Cardiac fibroblast (primary cell): ENCODE results near the gene LILRB1.
"Not testable (repeated sequence)": the region's sequence is repeated elsewhere in the genome, so short reads cannot be mapped to it uniquely, and the experiment has no call there.

Experiments used
- DNase-seq, 2 donors: peaks; one replicate each; pipeline versions ENCODE4 v3.0.0 to v3.0.0-alpha.2; 2010; ENCODE audit warnings: low read depth in 2 of 2
- H3K4me3 ChIP-seq, 2 donors: replicated peaks in 1 of 2; 1 replicate in 1 of 2; 2 replicates in 1 of 2; pipeline ENCODE4 v1.5.1; 2011; ENCODE audit warnings: low read depth in 2 of 2, low read length in 2 of 2, mild to moderate bottlenecking in 2 of 2, moderate library complexity in 1 of 2
- TF ChIP-seq, protein P1 (sequence below): IDR thresholded peaks from one replicate; pipeline ENCODE4 v1.5.1; 2011; ENCODE audit warnings: low read depth, mild to moderate bottlenecking, low read length, inconsistent platforms

Gene LILRB1

DNA sequence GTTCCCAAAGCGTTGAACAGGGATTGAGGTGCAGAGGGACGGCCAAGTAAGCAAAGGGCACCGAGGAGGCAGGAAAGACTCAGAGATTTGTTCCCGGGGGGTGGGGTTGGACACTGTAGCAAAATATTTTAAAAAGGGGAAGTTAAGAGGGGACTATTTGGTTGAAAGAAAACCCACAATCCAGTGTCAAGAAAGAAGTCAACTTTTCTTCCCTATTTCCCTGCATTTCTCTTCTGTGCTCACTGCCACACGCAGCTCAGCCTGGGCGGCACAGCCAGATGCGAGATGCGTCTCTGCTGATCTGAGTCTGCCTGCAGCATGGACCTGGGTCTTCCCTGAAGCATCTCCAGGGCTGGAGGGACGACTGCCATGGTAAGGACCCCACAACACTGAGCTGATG, at the start of gene LILRB1:
Gene LILRB1, plus strand, starts transcription at position 223 of the 400 bp plus-strand sequence. CDS start 590 bp downstream, outside the sequence.
- DNase-seq, H3K4me3 ChIP-seq: not testable (repeated sequence)

DNA sequence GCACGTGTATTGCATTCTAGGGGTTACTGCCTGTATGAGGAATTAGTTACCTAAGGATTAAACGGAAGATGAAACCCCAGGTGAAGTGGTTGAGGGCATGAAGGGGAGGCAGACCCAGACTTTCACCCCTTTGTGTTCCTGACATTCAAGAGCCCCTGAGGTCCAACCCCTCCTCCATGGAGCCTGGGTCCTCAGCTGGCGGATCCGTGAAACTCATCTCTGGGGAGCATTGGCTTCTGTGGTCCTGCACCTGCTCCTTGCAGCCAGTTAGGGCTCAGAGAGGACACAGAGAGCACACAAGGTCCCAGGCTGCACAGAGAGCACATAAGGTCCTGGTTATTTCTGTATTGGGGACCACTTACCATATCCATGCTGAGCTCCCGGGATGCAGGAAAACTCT, 43.9 kb upstream of the LILRB1 start:
- no peak overlapping the region for H3K4me3 ChIP-seq
- TF ChIP-seq, protein P1, sequence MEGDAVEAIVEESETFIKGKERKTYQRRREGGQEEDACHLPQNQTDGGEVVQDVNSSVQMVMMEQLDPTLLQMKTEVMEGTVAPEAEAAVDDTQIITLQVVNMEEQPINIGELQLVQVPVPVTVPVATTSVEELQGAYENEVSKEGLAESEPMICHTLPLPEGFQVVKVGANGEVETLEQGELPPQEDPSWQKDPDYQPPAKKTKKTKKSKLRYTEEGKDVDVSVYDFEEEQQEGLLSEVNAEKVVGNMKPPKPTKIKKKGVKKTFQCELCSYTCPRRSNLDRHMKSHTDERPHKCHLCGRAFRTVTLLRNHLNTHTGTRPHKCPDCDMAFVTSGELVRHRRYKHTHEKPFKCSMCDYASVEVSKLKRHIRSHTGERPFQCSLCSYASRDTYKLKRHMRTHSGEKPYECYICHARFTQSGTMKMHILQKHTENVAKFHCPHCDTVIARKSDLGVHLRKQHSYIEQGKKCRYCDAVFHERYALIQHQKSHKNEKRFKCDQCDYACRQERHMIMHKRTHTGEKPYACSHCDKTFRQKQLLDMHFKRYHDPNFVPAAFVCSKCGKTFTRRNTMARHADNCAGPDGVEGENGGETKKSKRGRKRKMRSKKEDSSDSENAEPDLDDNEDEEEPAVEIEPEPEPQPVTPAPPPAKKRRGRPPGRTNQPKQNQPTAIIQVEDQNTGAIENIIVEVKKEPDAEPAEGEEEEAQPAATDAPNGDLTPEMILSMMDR, result no peak
- no peak for DNase-seq

DNA sequence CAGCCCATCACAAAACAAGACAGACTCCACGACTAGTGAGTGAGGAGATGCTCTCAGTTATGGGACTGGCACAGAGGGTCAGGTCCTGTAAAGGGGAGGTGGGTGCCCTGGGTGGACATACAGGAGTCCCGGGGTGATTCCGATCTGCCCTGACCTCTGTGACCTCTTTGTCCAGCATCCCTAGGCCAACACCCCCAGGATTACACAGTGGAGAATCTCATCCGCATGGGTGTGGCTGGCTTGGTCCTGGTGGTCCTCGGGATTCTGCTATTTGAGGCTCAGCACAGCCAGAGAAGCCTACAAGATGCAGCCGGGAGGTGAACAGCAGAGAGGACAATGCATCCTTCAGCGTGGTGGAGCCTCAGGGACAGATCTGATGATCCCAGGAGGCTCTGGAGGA, 43.3 kb upstream of the LILRB1 start:
- TF ChIP-seq, protein P1, result no peak
- no peak for DNase-seq
- H3K4me3 ChIP-seq, result no peak overlapping the region

DNA sequence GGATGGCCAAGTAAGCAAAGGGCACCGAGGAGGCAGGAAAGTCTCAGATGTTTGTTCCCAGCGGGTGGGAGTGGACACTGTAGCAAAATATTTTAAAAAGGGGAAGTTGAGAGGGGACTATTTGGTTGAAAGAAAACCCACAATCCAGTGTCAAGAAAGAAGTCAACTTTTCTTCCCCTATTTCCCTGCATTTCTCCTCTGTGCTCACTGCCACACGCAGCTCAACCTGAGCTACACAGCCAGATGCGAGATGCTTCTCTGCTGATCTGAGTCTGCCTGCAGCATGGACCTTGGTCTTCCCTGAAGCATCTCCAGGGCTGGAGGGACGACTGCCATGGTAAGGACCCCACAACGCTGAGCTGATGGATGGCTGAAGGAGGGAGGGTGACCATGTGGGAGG, 36.8 kb upstream of the LILRB1 start, which contains the start of gene LILRA1:
Gene LILRA1, plus strand, starts transcription at position 188 of the 400 bp plus-strand sequence. CDS start 613 bp downstream, outside the sequence.
- H3K4me3 ChIP-seq, DNase-seq: not testable (repeated sequence)

DNA sequence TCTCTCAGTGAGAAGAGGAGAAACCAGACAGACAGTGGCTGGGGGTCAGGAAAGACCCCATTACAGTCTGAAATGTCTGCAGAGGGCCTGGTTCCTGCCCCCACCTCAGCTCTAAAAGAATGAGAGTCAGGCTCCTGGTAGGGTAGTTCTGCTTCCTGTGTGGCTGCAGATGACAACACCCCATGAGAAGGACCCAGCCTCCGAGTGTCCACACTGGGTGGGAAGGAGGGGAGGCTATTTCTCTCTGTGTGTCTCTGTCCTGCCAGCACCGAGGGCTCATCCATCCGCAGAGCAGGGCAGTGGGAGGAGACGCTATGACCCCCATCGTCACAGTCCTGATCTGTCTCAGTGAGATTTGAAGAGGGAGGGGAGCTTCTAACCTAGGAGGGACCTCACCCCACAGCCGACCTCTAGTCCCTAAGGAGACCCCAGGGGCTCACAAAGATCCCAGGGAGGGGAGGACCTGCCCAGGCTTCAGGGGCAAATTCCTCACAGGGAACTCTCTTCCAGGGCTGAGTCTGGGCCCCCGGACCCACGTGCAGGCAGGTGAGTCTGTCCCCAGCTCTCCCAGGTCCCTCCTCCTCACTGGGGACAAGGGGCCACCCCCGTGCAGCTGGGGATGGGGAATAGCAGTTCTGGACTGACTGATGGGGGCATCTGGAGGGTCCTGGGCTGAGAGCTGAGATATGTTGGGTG, 36.2 kb upstream of the LILRB1 start:
- DNase-seq, H3K4me3 ChIP-seq: not testable (repeated sequence)

DNA sequence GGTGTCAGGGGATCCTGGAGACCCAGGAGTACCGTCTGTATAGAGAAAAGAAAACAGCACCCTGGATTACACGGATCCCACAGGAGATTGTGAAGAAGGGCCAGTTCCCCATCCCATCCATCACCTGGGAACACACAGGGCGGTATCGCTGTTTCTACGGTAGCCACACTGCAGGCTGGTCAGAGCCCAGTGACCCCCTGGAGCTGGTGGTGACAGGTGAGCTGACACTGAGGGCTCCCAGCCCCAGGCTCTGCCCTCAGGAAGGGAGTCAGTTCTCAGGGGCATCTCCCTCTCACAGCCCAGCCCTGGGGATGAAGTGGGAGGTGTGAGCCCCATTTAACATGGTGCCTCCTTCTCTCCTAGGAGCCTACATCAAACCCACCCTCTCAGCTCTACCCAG, 35.5 kb upstream of the LILRB1 start:
- no peak for DNase-seq
- H3K4me3 ChIP-seq, result no peak overlapping the region
- TF ChIP-seq, protein P1, result no peak

DNA sequence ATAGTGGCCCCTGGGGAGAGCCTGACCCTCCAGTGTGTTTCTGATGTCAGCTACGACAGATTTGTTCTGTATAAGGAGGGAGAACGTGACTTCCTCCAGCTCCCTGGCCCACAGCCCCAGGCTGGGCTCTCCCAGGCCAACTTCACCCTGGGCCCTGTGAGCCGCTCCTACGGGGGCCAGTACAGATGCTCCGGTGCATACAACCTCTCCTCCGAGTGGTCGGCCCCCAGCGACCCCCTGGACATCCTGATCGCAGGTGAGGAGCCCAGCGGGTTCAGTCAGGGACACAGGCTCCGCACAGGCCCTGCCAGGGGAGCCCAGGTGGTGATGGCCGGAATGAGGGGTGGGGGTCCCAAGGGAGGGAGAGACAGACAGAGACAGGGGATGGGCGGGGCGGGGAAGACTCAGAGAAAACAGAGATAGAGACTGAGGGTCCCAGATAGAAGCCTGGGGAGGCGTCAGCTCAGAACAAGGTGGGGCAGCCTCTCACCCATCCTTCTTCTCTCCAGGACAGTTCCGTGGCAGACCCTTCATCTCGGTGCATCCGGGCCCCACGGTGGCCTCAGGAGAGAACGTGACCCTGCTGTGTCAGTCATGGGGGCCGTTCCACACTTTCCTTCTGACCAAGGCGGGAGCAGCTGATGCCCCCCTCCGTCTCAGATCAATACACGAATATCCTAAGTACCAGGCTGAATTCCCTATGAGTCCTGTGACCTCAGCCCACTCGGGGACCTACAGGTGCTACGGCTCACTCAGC, 34.4 kb upstream of the LILRB1 start:
- H3K4me3 ChIP-seq, DNase-seq: not testable (repeated sequence)

DNA sequence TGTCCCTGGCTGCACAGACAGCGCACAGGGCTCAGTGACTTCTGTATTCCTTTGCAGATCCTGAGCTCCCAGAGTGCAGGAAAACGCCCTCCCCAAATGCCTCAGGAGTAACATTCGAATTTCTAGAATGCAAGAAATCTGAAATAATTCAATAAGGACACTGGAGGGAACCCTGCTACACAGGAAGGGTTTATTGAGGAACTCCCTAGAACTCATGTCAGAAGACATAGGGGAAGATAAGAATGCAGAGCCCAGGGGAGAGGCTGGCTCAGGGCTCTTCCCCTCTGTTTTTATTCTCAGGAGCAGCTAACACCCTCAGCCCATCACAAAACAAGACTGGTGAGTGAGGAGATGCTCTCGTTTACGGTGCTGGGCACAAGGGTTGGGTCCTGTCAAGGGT, 30.1 kb upstream of the LILRB1 start:
- no peak for DNase-seq
- TF ChIP-seq, protein P1, result no peak
- H3K4me3 ChIP-seq, result no peak overlapping the region

DNA sequence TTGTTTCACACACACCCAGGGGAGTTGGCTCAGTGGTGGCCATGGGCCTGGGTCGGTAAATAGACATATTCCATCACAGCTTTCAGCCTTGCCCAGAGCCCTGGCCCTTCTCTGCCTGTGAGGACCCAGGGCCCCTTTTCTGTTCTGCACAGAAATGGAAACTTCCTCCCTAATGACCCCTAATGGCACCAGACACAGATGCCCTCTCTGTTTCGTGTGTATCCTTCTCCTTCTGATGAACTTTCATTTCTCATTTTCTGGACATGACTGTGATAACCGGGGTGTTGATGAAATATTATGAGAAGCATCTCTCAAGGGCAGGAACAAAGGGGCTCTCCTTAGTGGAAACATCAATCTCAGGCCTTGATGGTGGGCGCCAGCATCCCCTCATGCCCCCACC, 24.1 kb upstream of the LILRB1 start:
- TF ChIP-seq, protein P1, result no peak
- DNase-seq, result no peak
- no peak overlapping the region for H3K4me3 ChIP-seq
